SK-N-SH treated with all-trans-retinoic acid at 6 μM for 48 hours (cell line): ENCODE results near the gene MAB21L4.

Experiments
- CSDC2 ChIP-seq: fragments of 250-450 bp; sonication (Bioruptor Pico); IDR thresholded peaks from 2 replicates; pipeline ENCODE4 v1.5.0; 2020; ENCODE audit warnings: mild to moderate bottlenecking, moderate library complexity
- ESRRG ChIP-seq: fragments of 250-450 bp; sonication (Bioruptor Pico); IDR thresholded peaks from 2 replicates; pipeline ENCODE4 v1.6.1; 2021; ENCODE audit warnings: mild to moderate bottlenecking
- ISL1 ChIP-seq: fragments of 250-450 bp; sonication (Bioruptor Pico); IDR thresholded peaks from 2 replicates; pipeline ENCODE4 v2.1.2; 2022; ENCODE audit warnings: mild to moderate bottlenecking, moderate library complexity
- POU6F1 ChIP-seq: fragments of 250-450 bp; sonication (Bioruptor Pico); IDR thresholded peaks from 2 replicates; pipeline ENCODE4 v1.8.0; 2021; ENCODE audit warnings: low read depth, mild to moderate bottlenecking, moderate library complexity, borderline replicate concordance
- PPARA ChIP-seq: fragments of 250-450 bp; sonication (Bioruptor Pico); IDR thresholded peaks from 2 replicates; pipeline ENCODE4 v1.5.0; 2020; ENCODE audit warnings: mild to moderate bottlenecking, borderline replicate concordance
- RARB ChIP-seq: fragments of 250-450 bp; sonication (Bioruptor Pico); IDR thresholded peaks from 2 replicates; pipeline ENCODE4 v1.8.0; 2021; ENCODE audit warnings: mild to moderate bottlenecking, moderate library complexity
- TCF4 ChIP-seq: fragments of 250-450 bp; sonication (Bioruptor Pico); IDR thresholded peaks from 2 replicates; pipeline ENCODE4 v1.8.0; 2021; ENCODE audit warnings: mild to moderate bottlenecking, moderate library complexity, borderline replicate concordance
- TOX ChIP-seq: fragments of 250-450 bp; sonication (Bioruptor Pico); IDR thresholded peaks from 2 replicates; pipeline ENCODE4 v1.8.0; 2021; ENCODE audit warnings: mild to moderate bottlenecking, moderate library complexity, borderline replicate concordance
- ZFP30 ChIP-seq: fragments of 450-650 bp; formaldehyde crosslinking; IDR thresholded peaks from 2 replicates; pipeline ENCODE4 v1.5.0; 2022; ENCODE audit warnings: mild to moderate bottlenecking, moderate library complexity
- ZNF565 ChIP-seq: fragments of 450-650 bp; formaldehyde crosslinking; conservative IDR thresholded peaks from 2 replicates; pipeline ENCODE4 v1.5.0; 2020; ENCODE audit warnings: low read depth, mild to moderate bottlenecking, moderate library complexity
- ZNF8 ChIP-seq: fragments of 450-650 bp; formaldehyde crosslinking; IDR thresholded peaks from 2 replicates; pipeline ENCODE4 v1.5.0; 2020; ENCODE audit warnings: mild to moderate bottlenecking, moderate library complexity

GRCh38 chr2:240933966-240934700, 38.2 kb upstream of the MAB21L4 start:
- TF ChIP-seq CSDC2, result no peak
- TF ChIP-seq PPARA (CRISPR knock-in tag), result no peak
- no peak for TF ChIP-seq TOX (CRISPR knock-in tag)
- no peak for TF ChIP-seq ESRRG (CRISPR knock-in tag)
- no peak for TF ChIP-seq TCF4 (CRISPR knock-in tag)
- no peak for TF ChIP-seq RARB (CRISPR knock-in tag)
- no peak for TF ChIP-seq ZNF8 (CRISPR knock-in tag)
- TF ChIP-seq ZNF565 (CRISPR knock-in tag), result no peak
- no peak for TF ChIP-seq ISL1
- TF ChIP-seq POU6F1, result no peak
- no peak for TF ChIP-seq ZFP30
